Neural progenitor cell (in vitro differentiated cells): Measurements from ENCODE around the gene ZNF174.

Experiments
- EZH2 ChIP-seq: fragments of 200-600 bp; sonication (generic); IDR thresholded peaks from 2 replicates; pipeline ENCODE4 v1.6.1; 2017; ENCODE audit warnings: antibody characterized with exemption, mild to moderate bottlenecking, moderate library complexity
- EZH2phosphoT487 ChIP-seq: fragments of 200-600 bp; sonication (generic); IDR thresholded peaks from 2 replicates; pipeline ENCODE4 v1.6.1; 2017; ENCODE audit warnings: antibody characterized with exemption
- TF ChIP-seq, protein P1 (sequence below): fragments of 200-600 bp; sonication (generic); IDR thresholded peaks from 2 replicates; pipeline ENCODE4 v1.5.1; 2017; ENCODE audit warnings: antibody characterized with exemption, mild to moderate bottlenecking

DNA sequence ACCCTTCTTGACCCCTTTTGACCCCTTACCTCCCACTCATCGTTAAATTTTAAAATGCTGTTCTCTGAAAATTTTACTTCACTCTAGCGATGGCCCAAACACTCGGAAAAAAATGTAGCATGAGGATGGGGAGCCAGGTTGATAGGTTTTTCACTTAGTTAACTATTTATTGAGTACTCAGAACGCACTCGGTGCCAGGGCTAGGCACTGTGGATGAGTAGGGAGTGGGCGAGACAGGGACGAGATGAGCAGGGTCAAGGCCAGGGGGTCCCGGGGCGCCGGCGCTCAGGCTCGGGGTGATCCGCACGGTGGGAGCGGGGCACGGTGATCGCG lies 603 bp upstream of the ZNF174 start:
- TF ChIP-seq, protein P1, sequence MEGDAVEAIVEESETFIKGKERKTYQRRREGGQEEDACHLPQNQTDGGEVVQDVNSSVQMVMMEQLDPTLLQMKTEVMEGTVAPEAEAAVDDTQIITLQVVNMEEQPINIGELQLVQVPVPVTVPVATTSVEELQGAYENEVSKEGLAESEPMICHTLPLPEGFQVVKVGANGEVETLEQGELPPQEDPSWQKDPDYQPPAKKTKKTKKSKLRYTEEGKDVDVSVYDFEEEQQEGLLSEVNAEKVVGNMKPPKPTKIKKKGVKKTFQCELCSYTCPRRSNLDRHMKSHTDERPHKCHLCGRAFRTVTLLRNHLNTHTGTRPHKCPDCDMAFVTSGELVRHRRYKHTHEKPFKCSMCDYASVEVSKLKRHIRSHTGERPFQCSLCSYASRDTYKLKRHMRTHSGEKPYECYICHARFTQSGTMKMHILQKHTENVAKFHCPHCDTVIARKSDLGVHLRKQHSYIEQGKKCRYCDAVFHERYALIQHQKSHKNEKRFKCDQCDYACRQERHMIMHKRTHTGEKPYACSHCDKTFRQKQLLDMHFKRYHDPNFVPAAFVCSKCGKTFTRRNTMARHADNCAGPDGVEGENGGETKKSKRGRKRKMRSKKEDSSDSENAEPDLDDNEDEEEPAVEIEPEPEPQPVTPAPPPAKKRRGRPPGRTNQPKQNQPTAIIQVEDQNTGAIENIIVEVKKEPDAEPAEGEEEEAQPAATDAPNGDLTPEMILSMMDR, result no peak
- TF ChIP-seq EZH2, result no peak
- TF ChIP-seq EZH2phosphoT487, result no peak
